ENCODE measurements around the gene NCOA4. TPM values are rescaled to one million over a fixed set of nuclear protein-coding genes. Genes with fewer than 3 reads are reported as not detected.

NCOA4 gene
- total RNA-seq, 1 donor from 2014 or later: 84.0 TPM

DNA sequence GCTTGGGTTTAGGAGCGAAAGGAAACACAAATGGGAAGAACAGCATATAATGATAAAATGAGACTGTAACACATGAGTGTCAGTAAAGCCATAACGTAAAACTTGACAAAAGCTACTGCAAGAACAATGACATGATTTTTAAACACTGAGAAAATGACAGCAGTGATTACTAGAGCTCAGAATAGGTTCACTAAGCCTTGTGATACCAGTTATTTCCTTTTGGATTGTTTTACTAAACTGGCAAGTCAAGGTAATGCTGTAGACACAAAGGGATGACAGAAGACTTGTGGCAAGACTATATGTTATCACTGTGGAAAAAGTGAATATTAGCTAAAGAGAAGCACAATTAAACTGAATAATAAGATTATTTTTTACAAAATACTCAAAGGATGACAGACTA is 12.7 kb downstream of the NCOA4 start:
- Mint-ChIP-seq H3K36me3 (ENCODE audit: insufficient read depth) (peaks cover 13% of the 10 kb centered on the region), H3K27me3 (no peaks in the 10 kb centered on the region), H3K4me3 (ENCODE audit: low read depth) (no peak overlapping the region), H3K4me1 (ENCODE audit: low read depth) (peaks cover 28% of the 10 kb centered on the region), H3K27ac (no peak overlapping the region), H3K9me3 (ENCODE audit: low read depth) (no peaks in the 10 kb centered on the region)
- no peak for DNase-seq (ENCODE audit: low spot score, unreplicated experiment)
- TF ChIP-seq, protein P1, sequence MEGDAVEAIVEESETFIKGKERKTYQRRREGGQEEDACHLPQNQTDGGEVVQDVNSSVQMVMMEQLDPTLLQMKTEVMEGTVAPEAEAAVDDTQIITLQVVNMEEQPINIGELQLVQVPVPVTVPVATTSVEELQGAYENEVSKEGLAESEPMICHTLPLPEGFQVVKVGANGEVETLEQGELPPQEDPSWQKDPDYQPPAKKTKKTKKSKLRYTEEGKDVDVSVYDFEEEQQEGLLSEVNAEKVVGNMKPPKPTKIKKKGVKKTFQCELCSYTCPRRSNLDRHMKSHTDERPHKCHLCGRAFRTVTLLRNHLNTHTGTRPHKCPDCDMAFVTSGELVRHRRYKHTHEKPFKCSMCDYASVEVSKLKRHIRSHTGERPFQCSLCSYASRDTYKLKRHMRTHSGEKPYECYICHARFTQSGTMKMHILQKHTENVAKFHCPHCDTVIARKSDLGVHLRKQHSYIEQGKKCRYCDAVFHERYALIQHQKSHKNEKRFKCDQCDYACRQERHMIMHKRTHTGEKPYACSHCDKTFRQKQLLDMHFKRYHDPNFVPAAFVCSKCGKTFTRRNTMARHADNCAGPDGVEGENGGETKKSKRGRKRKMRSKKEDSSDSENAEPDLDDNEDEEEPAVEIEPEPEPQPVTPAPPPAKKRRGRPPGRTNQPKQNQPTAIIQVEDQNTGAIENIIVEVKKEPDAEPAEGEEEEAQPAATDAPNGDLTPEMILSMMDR (IDR thresholded peaks at IDR 0.05; ENCODE audit: unreplicated experiment): no peak

DNA sequence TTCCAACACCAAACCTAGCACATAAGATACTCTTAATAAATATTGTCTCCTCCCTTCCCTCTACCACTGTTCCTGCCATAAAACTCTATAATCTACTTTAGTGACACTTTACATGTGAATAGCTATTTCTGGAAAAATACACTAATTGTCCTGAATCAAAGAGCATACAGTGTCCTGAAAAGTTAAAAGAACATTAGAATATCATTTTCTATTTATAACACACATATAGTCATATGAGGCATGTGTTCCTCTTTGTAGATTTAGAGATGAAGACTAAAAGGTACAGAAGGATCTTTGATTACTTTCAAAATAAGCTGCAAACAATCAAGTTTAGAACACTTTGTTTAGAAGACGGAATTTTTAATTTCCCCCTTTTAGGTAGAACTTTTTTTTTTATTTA is 13.6 kb downstream of the NCOA4 start:
- no peaks in the 10 kb centered on the region for H3K27me3 Mint-ChIP-seq
- H3K9me3 Mint-ChIP-seq (ENCODE audit: low read depth): no peaks in the 10 kb centered on the region
- DNase-seq (ENCODE audit: low spot score, unreplicated experiment): no peak
- no peak overlapping the region for H3K4me3 Mint-ChIP-seq (ENCODE audit: low read depth)
- peaks cover 15% of the 10 kb centered on the region for H3K36me3 Mint-ChIP-seq (ENCODE audit: insufficient read depth)
- peaks cover 21% of the 10 kb centered on the region for H3K4me1 Mint-ChIP-seq (ENCODE audit: low read depth)
- TF ChIP-seq, protein P1 (IDR thresholded peaks at IDR 0.05; ENCODE audit: unreplicated experiment): no peak
- H3K27ac Mint-ChIP-seq: no peak overlapping the region

DNA sequence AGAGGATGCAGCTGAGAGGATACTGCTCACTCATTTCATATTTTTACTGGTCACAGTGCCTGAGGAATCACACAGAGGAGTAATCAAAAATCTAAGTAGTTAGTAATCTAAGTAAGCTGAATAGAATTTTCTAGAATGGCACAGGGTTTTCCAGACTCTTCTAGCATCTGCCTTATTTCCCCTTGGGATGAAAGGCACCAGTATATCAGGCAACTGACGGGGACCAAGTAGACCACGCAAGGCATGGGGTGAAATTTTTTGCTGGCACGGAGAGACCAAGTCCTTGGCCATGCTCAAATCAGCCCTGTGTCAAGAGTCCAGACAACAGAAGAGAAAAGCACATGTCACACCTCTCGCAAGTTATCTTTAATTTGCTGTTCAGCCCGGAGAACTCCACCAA is 14.2 kb downstream of the NCOA4 start:
- peaks cover 15% of the 10 kb centered on the region for H3K36me3 Mint-ChIP-seq (ENCODE audit: insufficient read depth)
- no peak for DNase-seq (ENCODE audit: low spot score, unreplicated experiment)
- no peak overlapping the region for H3K27ac Mint-ChIP-seq
- no peaks in the 10 kb centered on the region for H3K27me3 Mint-ChIP-seq
- H3K9me3 Mint-ChIP-seq (ENCODE audit: low read depth): no peaks in the 10 kb centered on the region
- peaks cover 21% of the 10 kb centered on the region for H3K4me1 Mint-ChIP-seq (ENCODE audit: low read depth)
- no peak overlapping the region for H3K4me3 Mint-ChIP-seq (ENCODE audit: low read depth)
- TF ChIP-seq, protein P1 (IDR thresholded peaks at IDR 0.05; ENCODE audit: unreplicated experiment): no peak

DNA sequence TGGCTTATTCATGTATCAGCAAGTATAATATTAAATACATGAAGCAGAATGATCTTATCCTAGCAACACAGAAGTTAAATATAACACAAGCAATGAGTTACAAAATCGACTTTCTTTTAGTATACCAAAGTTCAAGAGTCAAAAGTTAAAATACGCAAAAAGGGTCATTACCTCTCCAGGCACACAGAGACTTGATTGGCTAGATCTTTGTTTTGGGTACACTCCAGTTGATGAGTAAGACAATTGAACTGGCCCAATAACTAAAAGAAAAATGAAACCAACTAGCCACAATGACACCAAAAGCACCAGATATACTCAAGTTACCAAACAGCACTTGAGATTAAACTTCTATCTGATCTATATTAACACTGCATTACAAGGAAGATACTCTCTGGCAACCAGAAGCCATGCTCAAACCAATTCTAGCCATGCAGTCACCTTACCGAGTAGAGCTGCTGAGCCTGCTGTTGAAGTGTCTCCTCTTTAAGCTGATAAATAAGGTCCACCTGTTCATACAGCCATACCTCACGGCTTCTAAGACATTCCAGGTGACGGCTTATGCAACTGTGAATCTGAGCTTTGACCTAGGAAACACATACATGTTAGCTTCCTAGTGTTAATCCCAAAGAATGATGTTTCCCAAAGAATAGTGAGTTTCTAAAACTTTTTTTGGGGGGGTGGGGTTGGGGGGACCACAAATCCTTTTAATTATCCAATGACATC is 15.6 kb downstream of the NCOA4 start:
- no peak for DNase-seq (ENCODE audit: low spot score, unreplicated experiment)
- Mint-ChIP-seq H3K36me3 (ENCODE audit: insufficient read depth) (peaks cover 21% of the 10 kb centered on the region), H3K9me3 (ENCODE audit: low read depth) (no peaks in the 10 kb centered on the region), H3K4me3 (ENCODE audit: low read depth) (no peak overlapping the region), H3K4me1 (ENCODE audit: low read depth) (peaks cover 13% of the 10 kb centered on the region), H3K27ac (no peak overlapping the region), H3K27me3 (no peaks in the 10 kb centered on the region)
- TF ChIP-seq, protein P1 (IDR thresholded peaks at IDR 0.05; ENCODE audit: unreplicated experiment): no peak

DNA sequence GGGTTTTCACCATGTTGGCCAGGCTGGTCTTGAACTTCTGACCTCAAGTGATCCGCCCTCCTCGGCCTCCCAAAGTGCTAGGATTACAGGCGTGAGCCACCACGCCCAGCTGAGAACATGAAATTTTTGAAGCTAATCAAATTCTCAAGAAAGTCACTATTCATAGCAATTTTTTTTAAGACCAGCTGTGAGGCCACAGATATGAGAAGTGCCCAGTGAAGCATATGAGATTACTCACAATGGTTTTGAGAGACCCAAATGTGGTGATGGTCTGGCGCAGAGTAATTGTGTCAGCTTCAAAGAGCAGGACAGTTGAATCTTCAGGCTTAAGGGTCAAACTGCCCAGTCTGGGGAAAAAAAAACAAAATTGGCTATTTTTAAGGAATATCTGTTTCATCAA is 16.2 kb downstream of the NCOA4 start:
- Mint-ChIP-seq H3K9me3 (ENCODE audit: low read depth) (no peaks in the 10 kb centered on the region), H3K4me3 (ENCODE audit: low read depth) (no peak overlapping the region), H3K27ac (no peak overlapping the region), H3K4me1 (ENCODE audit: low read depth) (peaks cover 6% of the 10 kb centered on the region), H3K36me3 (ENCODE audit: insufficient read depth) (peaks cover 21% of the 10 kb centered on the region), H3K27me3 (no peaks in the 10 kb centered on the region)
- DNase-seq (ENCODE audit: low spot score, unreplicated experiment): no peak
- TF ChIP-seq, protein P1 (IDR thresholded peaks at IDR 0.05; ENCODE audit: unreplicated experiment): no peak
